Liver (tissue), 9 donors: ENCODE measurements around the gene AEN. TPM values are rescaled to one million over a fixed set of nuclear protein-coding genes. Genes with fewer than 3 reads are reported as not detected.

Source experiments
- DNase-seq: peaks from one replicate; pipeline ENCODE4 v3.0.0-alpha.2; 2017; ENCODE audit warnings: low spot score
- H3K27ac ChIP-seq, 2 donors: one replicate each; pipeline ENCODE4 v1.7.0; 2013; ENCODE audit warnings: inconsistent platforms in 2 of 2, low read length in 2 of 2, control low read depth in 1 of 2, low read depth in 1 of 2, mild to moderate bottlenecking in 1 of 2
- H3K27me3 ChIP-seq, 4 donors: one replicate each; pipeline versions ENCODE4 v1.6.1 to v1.7.0; 2013; ENCODE audit warnings: low read length in 3 of 4, inconsistent platforms in 1 of 4, mild to moderate bottlenecking in 1 of 4, moderate library complexity in 1 of 4; ENCODE audit not compliant: control insufficient read depth in 4 of 4, insufficient read depth in 4 of 4
- H3K36me3 ChIP-seq, 4 donors: one replicate each; pipeline versions ENCODE4 v1.6.1 to v1.7.0; 2013; ENCODE audit warnings: low read length in 3 of 4, mild to moderate bottlenecking in 3 of 4, low read depth in 1 of 4, moderate library complexity in 1 of 4; ENCODE audit not compliant: control insufficient read depth in 4 of 4, insufficient read depth in 3 of 4
- H3K4me1 ChIP-seq, 4 donors: one replicate each; pipeline versions ENCODE4 v1.6.1 to v1.7.0; 2013; ENCODE audit warnings: low read length in 3 of 4, mild to moderate bottlenecking in 3 of 4, moderate library complexity in 1 of 4; ENCODE audit not compliant: control insufficient read depth in 4 of 4, insufficient read depth in 4 of 4
- H3K4me3 ChIP-seq, 3 donors: one replicate each; pipeline versions ENCODE4 v1.6.1 to v1.7.0; 2013; ENCODE audit warnings: low read length in 3 of 3, control low read depth in 1 of 3, low read depth in 1 of 3, mild to moderate bottlenecking in 1 of 3
- H3K9ac ChIP-seq, 2 donors: one replicate each; pipeline ENCODE4 v1.7.0; 2013; ENCODE audit warnings: low read length in 2 of 2, mild to moderate bottlenecking in 2 of 2, moderate library complexity in 2 of 2, control low read depth in 1 of 2, low read depth in 1 of 2
- H3K9me3 ChIP-seq, 4 donors: one replicate each; pipeline versions ENCODE4 v1.6.1 to v1.7.0; 2013; ENCODE audit warnings: low read length in 3 of 4; ENCODE audit not compliant: control insufficient read depth in 4 of 4
- ATF3 ChIP-seq: IDR thresholded peaks from 2 replicates; pipeline ENCODE4 v1.6.1; 2016; ENCODE audit warnings: antibody characterized with exemption
- CTCF ChIP-seq: fragments of 150-350 bp; IDR thresholded peaks from 2 replicates; pipeline ENCODE4 v1.5.1; 2017; ENCODE audit warnings: improper control_type of control experiment, low read depth, low read length; ENCODE audit not compliant: missing input control
- EGR1 ChIP-seq, 2 donors: IDR thresholded peaks; 2 replicates each; pipeline ENCODE4 v1.6.1; 2016 to 2018; ENCODE audit warnings: antibody characterized with exemption in 2 of 2, low read depth in 2 of 2
- FOXA1 ChIP-seq: IDR thresholded peaks from 2 replicates; pipeline ENCODE4 v1.6.1; 2016; ENCODE audit warnings: antibody characterized with exemption
- FOXA2 ChIP-seq: IDR thresholded peaks from 2 replicates; pipeline ENCODE4 v1.6.1; 2016; ENCODE audit warnings: antibody characterized with exemption
- GABPA ChIP-seq, 2 donors: IDR thresholded peaks in 1 of 2; conservative IDR thresholded peaks in 1 of 2; 2 replicates each; pipeline ENCODE4 v1.6.1; 2016; ENCODE audit warnings: antibody characterized with exemption in 2 of 2, mild to moderate bottlenecking in 1 of 2, moderate library complexity in 1 of 2
- HNF4A ChIP-seq, 2 donors: conservative IDR thresholded peaks; 2 replicates each; pipeline ENCODE4 v1.6.1; 2016; ENCODE audit warnings: antibody characterized with exemption in 2 of 2, mild to moderate bottlenecking in 2 of 2
- HNF4G ChIP-seq: IDR thresholded peaks from 2 replicates; pipeline ENCODE4 v1.6.1; 2016; ENCODE audit warnings: antibody characterized with exemption
- JUND ChIP-seq, 2 donors: IDR thresholded peaks; 2 replicates each; pipeline ENCODE4 v1.6.1; 2016; ENCODE audit warnings: antibody characterized with exemption in 2 of 2
- MAX ChIP-seq: IDR thresholded peaks from 2 replicates; pipeline ENCODE4 v1.6.1; 2016; ENCODE audit warnings: antibody characterized with exemption
- NR2F2 ChIP-seq: IDR thresholded peaks from 2 replicates; pipeline ENCODE4 v1.6.1; 2016; ENCODE audit warnings: antibody characterized with exemption
- RAD21 ChIP-seq, 2 donors: IDR thresholded peaks; 2 replicates each; pipeline ENCODE4 v1.6.1; 2016; ENCODE audit warnings: antibody characterized with exemption in 2 of 2, mild to moderate bottlenecking in 2 of 2
- REST ChIP-seq: IDR thresholded peaks from 2 replicates; pipeline ENCODE4 v1.6.1; 2016; ENCODE audit warnings: antibody characterized with exemption, mild to moderate bottlenecking
- RXRA ChIP-seq, 2 donors: IDR thresholded peaks; 2 replicates each; pipeline ENCODE4 v1.6.1; 2017 to 2018; ENCODE audit warnings: antibody characterized with exemption in 2 of 2, mild to moderate bottlenecking in 1 of 2
- SP1 ChIP-seq: IDR thresholded peaks from 2 replicates; pipeline ENCODE4 v1.6.1; 2018; ENCODE audit warnings: antibody characterized with exemption, mild to moderate bottlenecking
- TAF1 ChIP-seq: conservative IDR thresholded peaks from 2 replicates; pipeline ENCODE4 v1.6.1; 2016; ENCODE audit warnings: antibody characterized with exemption, mild to moderate bottlenecking
- YY1 ChIP-seq: IDR thresholded peaks from 2 replicates; pipeline ENCODE4 v1.6.1; 2016; ENCODE audit warnings: antibody characterized with exemption, mild to moderate bottlenecking
- ZBTB33 ChIP-seq: IDR thresholded peaks from 2 replicates; pipeline ENCODE4 v1.6.1; 2016; ENCODE audit warnings: antibody characterized with exemption
- WGBS: extraction: QIAGEN DNeasy Blood & Tissue Kit; methylation state at CpG from one replicate; pipeline ENCODE4 v1.1.7; 2013; 5-methylcytosine and 5-hydroxymethylcytosine counted together
- polyA plus RNA-seq, 2 donors: library from polyadenylated mRNA; stranded (reverse) in 1 of 2; unstranded in 1 of 2; fragments of 200-250 nt in 1 of 2; fragments of >200 nt in 1 of 2; fragmentation: Nextera tagmentation in 1 of 2; extraction: Ambion mirVana in 1 of 2; gene quantifications; one replicate each; pipeline versions ENCODE4 v1.2.1 to v1.2.3, GENCODE V29; 2013 to 2015
- total RNA-seq, 2 donors: library from RNA; depleted of rRNA; stranded (reverse); fragments of >200 nt; gene quantifications; one replicate each; pipeline ENCODE4 v1.2.3, GENCODE V29; 2014
- donor health status: healthy.
- donor health status: healthy.
- donor health status: healthy.
- donor health status: healthy.
- donor health status: healthy.

The AEN gene
- total and polyA plus RNA-seq, 4 donors, result 2.8 to 19.2 (median 10.5) TPM

GRCh38 chr15:88606070-88606794 is 14.9 kb upstream of the AEN start:
- Histone ChIP-seq H3K4me1 (peaks cover 0 to 14% (median 7%) of the 10 kb centered on the region in 4 donors), H3K9me3 (no peaks in the 10 kb centered on the region), H3K36me3 (no peaks in the 10 kb centered on the region), H3K9ac (no peak overlapping the region), H3K4me3 (no peak overlapping the region), H3K27me3 (peaks cover 3 to 15% (median 14%) of the 10 kb centered on the region in 4 donors), H3K27ac (no peak overlapping the region)
- WGBS, result 20% methylated on average over 26 of the region's 26 CpGs
- TF ChIP-seq FOXA2 (no peak), RAD21 (IDR thresholded peaks at IDR 0.05) (no peak), MAX (no peak), CTCF (no peak)
- DNase-seq, result no peak

- Histone ChIP-seq H3K27me3 (peaks cover 3 to 14% (median 13%) of the 10 kb centered on the region in 4 donors), H3K9me3 (no peaks in the 10 kb centered on the region), H3K36me3 (no peaks in the 10 kb centered on the region), H3K4me1 (peaks cover 0 to 14% (median 7%) of the 10 kb centered on the region in 4 donors), H3K4me3 (no peak overlapping the region), H3K27ac (no peak overlapping the region), H3K9ac (no peak overlapping the region)
- TF ChIP-seq YY1 (no peak), FOXA2 (no peak), FOXA1 (no peak), HNF4A (conservative IDR thresholded peaks at IDR 0.05) (no peak), JUND (IDR thresholded peaks at IDR 0.05) (no peak), ATF3 (no peak), ZBTB33 (no peak), NR2F2 (no peak), RAD21 (IDR thresholded peaks at IDR 0.05) (no peak), MAX (no peak), HNF4G (no peak), TAF1 (no peak), RXRA (IDR thresholded peaks at IDR 0.05) (no peak), SP1 (no peak), REST (no peak), EGR1 (IDR thresholded peaks at IDR 0.05; ENCODE audit: low read depth in 2 of 2) (no peak), CTCF (no peak), GABPA (IDR thresholded peaks at IDR 0.05 in 1 of 2, conservative IDR thresholded peaks at IDR 0.05 in 1 of 2) (no peak)
- WGBS, result 86% methylated on average over 1 of the region's 1 CpG
- DNase-seq, result no peak
These were observed 13.2 kb upstream of the AEN start for GRCh38 chr15:88607951-88608350.
